GM21825 (cell line): ENCODE data around the gene KLHL10.

Experiments used
- ATAC-seq: cut with Tn5 transposase; IDR thresholded peaks from one replicate; pipeline ENCODE4 v1.9.1; 2021; ENCODE audit warnings: mild to moderate bottlenecking, moderate library complexity; ENCODE audit not compliant: unreplicated experiment

The KLHL10 gene

GRCh38 chr17:41837761-41838538 lies at the start of gene KLHL10:
KLHL10 (plus strand) TSS chr17:41837825; CDS start chr17:41837933, 108 bp downstream.
- ATAC-seq = no peak

DNA sequence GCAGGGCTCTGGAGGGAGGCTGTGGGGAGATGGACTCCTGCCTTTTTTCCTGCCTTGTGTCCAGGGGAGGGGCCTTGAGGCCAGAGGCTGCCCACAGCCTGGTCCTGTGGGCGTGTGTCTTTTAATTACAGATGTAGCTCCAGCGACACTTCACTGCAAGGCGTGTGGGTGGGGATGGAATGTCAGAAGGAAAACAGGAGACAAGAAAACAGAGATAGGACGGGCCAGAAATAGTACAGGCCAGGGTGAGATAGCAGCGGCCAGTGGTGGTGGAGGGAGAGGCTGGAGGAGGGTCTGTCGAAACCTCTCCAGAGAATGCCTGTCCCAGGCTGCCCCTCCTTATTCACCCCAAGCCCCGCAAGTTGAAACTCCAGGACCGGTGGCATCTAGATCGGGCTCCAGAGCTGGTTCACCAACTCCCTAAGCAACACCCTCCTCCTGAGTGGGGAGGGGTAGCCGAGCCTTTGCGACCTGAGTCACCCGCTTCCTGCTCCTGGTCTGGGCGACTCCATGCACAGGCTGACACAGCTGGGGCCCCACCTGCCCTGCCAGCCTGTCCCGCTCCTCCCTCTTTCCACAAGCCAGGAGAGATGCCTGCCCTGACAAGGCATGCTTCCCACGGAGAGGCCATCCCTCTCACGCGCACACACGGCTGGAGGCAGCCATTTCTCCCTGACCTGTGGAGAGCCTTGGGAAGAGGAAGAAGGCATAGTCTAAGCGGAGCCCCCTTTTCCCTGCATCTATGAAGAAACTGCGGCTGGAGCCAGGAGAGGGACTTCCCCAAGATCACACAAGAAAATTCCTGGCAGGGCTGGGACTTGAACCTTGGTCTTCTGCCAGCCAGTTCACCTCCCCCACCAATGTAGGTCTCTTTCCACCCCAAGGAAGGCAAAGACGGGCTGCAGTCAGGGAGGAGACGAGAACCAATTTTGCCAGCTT lies 44.5 kb upstream of the KLHL10 start:
- no peak for ATAC-seq

DNA sequence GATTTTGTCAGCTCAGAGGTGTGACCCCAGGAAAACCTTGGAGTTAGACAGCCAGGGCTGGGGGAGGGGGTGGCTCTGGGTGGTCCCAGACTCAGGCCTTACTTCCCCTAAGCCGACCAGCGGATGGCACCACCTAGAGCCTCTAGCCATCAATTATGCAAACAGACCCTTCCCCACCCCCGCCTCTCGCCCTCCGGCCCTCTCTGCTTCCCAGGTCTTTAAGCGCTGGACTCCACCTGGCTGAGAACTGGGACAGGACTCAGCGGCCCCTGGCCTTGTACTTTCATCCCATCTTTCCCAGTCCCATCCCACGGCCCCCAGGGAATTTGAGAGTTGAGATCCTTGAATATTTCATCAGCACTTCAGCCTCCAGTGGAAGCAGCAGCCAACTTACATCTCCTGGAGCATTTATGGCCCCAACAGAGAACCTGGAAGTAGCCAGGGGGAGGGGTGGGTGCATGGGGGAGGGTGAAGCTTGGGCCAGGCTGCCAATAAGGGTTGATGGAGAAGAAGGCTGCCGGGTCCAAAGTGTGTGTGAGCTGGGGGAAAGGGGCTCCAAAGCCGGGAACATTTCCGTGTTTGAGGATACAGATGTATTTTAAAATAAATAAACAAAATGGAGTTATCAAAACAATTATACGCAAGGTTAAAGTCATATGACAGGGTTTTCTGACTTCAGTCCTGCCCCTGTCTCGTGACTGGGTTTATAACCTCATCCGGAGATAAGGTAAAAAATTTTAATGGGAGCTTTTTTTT lies 43.7 kb upstream of the KLHL10 start:
- ATAC-seq = no peak

GRCh38 chr17:41794540-41794975 lies 43.1 kb upstream of the KLHL10 start:
- ATAC-seq = no peak

- no peak for ATAC-seq
Observed at GRCh38 chr17:41796121-41796895, 41.3 kb upstream of the KLHL10 start.

DNA sequence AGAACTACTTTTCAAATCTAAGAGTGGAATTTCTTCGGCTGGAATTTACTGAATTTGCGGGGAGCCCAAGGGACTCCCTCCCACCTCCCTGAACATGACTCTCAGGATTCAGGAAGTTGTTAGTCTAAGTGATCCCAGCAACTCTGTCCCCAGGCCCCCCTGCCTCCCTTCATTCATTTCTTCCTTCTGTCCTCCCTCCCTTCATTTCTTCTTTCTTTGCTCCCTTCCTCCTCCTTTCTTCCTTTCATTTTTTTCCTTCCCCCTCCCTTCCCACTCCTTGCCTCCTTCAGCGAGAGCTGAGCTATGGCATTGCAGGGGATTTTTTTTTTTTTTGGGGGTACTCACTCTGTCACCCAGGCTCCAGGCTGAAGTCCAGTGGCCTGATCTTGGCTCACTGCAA lies 40.2 kb upstream of the KLHL10 start:
- no peak for ATAC-seq

DNA sequence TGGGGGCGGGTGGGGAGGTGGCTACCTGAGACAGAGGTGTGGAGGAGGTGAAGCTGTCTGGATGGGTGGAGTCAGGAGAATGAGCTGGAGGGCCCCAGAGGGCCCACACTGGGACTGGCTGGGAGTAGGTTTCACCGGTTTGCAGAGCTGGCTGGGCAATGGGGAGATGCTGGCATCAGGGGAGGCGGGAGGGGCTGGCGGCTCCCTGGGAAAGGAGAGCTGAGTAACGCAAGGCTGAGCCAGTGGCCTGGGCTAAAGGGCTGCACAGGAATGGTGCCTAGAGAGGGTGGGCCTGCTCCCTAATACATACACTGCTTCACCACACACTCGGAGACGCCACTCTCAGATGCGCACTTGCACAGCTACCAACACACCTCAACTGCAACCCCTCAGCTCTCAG lies 38.3 kb upstream of the KLHL10 start:
- ATAC-seq = no peak

GRCh38 chr17:41800601-41801373 lies 36.8 kb upstream of the KLHL10 start:
- ATAC-seq = no peak

GRCh38 chr17:41801374-41802271 lies 36.0 kb upstream of the KLHL10 start:
- no peak for ATAC-seq

DNA sequence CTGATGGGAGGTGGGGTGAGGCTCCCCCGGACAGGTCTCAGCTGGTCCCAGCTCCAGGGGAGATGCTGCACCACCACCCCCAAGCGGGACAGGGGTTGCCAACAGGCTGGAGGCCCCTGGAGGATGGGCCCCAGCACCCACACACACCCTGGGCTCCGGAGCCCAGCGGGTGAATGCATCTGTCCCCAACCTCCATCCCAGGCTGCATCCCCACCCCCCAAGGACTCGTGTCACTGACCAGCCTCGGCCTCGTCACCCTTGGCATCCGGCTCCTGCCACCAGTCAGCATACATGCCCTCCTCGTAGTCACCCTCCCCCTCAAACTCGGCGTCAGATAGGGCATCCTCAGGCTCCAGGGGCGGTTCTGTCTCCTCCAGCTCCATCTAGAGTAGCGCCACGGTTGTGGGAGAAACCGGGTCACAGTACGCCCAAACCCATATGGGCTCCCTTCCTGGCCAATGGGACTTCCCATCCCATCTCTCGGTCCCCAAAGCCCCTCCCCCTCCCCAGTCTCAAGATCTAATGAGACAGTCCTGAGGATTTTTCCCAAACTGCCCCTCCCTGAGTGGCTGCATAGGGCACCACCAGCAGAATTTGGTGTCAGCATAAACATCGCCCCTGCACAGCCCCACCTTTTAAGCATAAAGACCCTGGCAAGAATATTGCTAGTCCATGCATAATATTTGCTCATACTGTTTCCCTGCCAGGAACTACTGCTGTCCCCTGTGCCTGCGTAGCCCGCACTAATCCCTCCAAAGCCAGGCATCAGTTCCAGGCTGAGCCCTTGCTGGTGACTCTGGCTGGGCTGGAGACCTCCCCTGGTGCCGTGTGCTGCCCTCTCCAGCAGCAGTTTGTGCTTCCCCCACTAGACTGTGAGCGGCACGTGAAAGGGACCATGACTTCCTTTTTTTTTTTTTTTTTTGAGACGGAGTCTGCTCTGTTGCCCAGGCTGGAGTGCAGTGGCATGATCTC lies 34.3 kb upstream of the KLHL10 start:
- no peak for ATAC-seq

GRCh38 chr17:41806685-41807445 lies 30.8 kb upstream of the KLHL10 start:
- ATAC-seq = no peak

DNA sequence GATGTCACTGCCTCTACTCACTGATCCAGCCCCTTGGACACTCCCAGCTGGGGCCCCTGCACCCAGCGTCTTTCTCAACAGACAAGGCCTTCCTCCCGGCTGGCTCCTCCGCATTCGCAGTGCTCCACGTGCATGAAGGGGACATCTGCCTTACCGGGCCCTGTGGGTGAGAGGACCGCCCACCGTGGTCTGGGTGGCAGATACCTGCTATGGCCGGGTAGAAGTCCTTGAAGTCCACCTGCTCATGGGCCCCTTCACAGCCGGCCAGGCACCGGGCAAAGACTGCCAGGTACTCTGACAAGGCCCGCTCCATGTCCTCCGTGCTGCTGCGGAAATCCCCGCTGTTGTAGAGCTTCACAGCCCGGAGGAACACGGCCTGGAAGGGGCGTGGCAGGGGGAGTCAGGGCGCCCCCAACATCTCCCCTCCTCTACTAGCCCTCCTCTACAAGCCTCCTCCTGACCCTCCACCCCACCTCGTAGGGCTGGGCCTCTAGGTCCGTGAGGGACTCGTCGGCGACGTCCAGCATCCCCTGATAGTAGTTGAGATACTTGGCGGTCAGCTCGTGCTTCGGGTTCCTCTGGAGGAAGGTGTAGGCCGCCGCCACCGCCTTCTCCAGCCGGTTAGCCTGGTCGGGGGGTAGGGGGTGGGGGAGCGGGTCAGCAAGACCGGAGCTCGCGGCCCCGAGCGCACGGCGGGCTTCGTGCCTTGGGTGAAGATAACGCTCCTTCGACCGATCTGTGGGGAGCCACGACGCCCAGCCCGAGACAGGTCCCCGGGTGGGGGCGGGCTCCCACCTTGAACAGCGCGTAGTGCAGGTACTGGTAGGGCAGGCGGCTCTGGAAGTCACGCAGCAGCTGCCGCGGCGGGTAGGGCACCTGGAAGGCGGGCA lies 26.7 kb upstream of the KLHL10 start:
- no peak for ATAC-seq

- peak; percentile 74 for ATAC-seq
Observed at GRCh38 chr17:41811549-41812380, 25.9 kb upstream of the KLHL10 start, which contains the start of gene P3H4. P3H4 (minus strand) TSS chr17:41811949; CDS start chr17:41811915, 34 bp downstream.

- no peak for ATAC-seq
Observed at GRCh38 chr17:41812381-41813151, 25.1 kb upstream of the KLHL10 start, which contains the start of gene FKBP10. FKBP10 (plus strand) TSS chr17:41813004; CDS start chr17:41813035, 31 bp downstream.
